Ureter (tissue), 1 donor: Measurements from ENCODE around the gene CAB39L. TPM values are rescaled to one million over a fixed set of nuclear protein-coding genes. Genes with fewer than 3 reads are reported as not detected.

ENCODE experiments used
- DNase-seq: peaks from one replicate; pipeline ENCODE4 v3.0.0-alpha.2; 2020; ENCODE audit warnings: low spot score
- total RNA-seq: library from RNA; stranded (reverse); gene quantifications from one replicate; pipeline ENCODE4 v1.2.4, GENCODE V29; 2023
- donor health status: DM: yes; HTN: yes; CAD: no.

The CAB39L gene
- total RNA-seq, 1 donor from 2014 or later: 73.9 TPM

GRCh38 chr13:49287995-49288394 lies 155.9 kb downstream of the CAB39L start:
- DNase-seq: no peak

DNA sequence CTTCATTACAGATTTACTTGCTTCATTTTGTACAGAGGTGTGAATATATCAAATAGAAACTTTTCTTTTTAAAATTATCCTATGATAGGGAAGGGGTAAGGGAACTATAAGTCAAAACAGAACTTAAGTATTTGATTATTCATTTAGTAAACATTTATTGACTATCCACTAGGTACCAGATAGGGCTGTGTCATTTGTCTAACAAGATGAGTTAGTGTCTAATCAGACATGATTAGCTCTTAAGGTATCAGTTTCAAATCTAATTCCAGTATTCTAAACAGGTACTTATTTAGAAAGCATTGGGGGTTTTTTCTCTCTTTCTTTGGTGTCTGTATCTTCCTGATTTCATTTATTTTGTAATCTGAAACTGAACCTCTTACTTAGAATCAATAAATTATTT lies 164.0 kb downstream of the CAB39L start:
- no peak for DNase-seq

DNA sequence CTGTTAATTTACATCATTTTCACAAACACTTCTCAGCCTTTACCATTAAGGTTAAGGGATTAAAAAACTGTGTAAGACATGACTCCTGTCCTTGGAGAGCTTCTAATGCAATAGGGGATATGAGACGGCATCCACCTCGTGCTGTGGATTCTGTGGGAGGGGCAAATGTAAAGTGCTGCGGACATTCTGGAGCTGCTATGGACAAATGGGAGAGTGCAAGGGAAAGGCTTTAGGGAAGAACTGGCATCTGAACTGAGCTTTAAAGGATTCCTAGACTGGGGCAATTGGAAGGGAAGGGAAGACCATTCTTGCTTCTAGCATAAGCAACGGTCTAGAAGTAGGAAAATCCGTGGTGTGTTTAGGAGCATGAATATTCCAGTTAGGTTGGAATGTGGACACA lies 164.8 kb downstream of the CAB39L start:
- no peak for DNase-seq

GRCh38 chr13:49278211-49278610 lies 165.7 kb downstream of the CAB39L start:
- no peak for DNase-seq

- no peak for DNase-seq
Observed at GRCh38 chr13:49272296-49272695, 171.6 kb downstream of the CAB39L start.

DNA sequence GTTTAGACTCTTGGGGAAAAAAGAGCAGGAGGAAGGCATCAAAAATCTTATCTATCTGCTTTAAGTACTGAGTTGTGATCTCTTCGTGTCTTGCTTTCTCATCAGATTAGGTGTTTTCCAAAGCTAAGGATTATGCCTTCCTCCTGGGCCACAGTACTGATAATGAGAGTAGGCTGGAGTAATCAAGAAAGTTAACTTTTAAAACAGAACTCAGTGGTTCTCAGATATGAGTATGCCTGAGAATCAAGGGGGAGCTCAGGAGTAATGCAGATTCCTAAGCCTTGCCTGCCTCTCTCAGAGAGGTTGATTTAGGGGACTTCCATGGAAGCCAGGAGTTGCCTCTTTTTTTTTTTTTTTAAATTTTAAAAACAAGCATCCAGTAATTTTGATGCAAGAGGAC lies 172.6 kb downstream of the CAB39L start:
- DNase-seq: no peak

- DNase-seq: no peak
Observed at GRCh38 chr13:49265822-49266221, 178.0 kb downstream of the CAB39L start.

- DNase-seq: no peak
Observed at GRCh38 chr13:49262634-49263033, 181.2 kb downstream of the CAB39L start.

GRCh38 chr13:49259586-49259985 lies 184.3 kb downstream of the CAB39L start:
- DNase-seq: no peak

Other genes starting within 250 kb of the CAB39L start
- gene MLNR, start 223.7 kb downstream of the CAB39L start, total RNA-seq: not detected
- gene CDADC1, start 196.1 kb downstream of the CAB39L start, total RNA-seq: 9.4 TPM
- gene SETDB2, start 210 bp upstream of the CAB39L start, total RNA-seq: 16.6 TPM
- 67.8 TPM for gene PHF11, start 51.9 kb upstream of the CAB39L start, total RNA-seq
- gene RCBTB1, start 141.5 kb upstream of the CAB39L start, total RNA-seq: 12.2 TPM
- gene ARL11, start 184.4 kb upstream of the CAB39L start, total RNA-seq: 1.7 TPM
- 51.5 TPM for gene EBPL, start 247.4 kb upstream of the CAB39L start, total RNA-seq